GM12872 (cell line): ENCODE measurements around the gene CTBP1.

Experiments
- TF ChIP-seq, protein P1 (sequence below): IDR thresholded peaks from 3 replicates; pipeline ENCODE4 v1.5.1; 2011; ENCODE audit warnings: low read depth, mild to moderate bottlenecking, low read length, moderate library complexity; ENCODE audit not compliant: insufficient read depth

CTBP1 gene

DNA sequence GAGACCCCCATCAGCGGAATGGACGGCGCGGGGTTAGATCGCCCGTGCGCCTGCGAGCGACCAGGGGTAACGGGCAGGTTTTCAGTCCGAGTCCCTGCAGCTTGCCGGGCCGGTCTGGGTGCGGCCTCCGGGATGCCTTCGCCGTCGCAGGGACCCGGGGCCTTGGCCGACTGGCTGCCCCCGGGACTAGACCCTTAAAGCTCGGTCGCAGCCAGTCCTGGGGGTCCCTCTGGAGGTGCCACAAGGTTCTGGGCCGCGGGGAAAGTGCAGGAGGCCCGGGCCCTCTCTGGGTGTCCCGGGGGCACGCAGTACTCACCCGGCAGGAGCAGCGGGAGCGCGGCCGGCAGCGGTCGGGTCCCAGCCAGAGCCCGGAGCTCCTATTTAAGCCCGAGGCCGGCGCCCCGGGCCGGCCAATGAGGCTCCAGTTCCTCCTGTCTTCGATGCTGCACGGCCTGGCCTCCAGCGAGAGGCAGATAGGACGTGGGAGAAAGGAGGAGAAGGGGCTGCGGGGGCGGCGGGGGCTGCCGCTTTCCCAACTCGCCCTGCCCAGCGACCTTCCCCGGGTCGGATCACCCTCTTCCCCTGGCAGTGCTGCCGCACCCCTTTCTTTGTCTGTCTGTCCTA, 76.6 kb downstream of the CTBP1 start, which contains the start of gene SPON2:
TSS of gene SPON2 (minus strand) at position 356 of the 624 bp plus-strand sequence.
- TF ChIP-seq, protein P1, sequence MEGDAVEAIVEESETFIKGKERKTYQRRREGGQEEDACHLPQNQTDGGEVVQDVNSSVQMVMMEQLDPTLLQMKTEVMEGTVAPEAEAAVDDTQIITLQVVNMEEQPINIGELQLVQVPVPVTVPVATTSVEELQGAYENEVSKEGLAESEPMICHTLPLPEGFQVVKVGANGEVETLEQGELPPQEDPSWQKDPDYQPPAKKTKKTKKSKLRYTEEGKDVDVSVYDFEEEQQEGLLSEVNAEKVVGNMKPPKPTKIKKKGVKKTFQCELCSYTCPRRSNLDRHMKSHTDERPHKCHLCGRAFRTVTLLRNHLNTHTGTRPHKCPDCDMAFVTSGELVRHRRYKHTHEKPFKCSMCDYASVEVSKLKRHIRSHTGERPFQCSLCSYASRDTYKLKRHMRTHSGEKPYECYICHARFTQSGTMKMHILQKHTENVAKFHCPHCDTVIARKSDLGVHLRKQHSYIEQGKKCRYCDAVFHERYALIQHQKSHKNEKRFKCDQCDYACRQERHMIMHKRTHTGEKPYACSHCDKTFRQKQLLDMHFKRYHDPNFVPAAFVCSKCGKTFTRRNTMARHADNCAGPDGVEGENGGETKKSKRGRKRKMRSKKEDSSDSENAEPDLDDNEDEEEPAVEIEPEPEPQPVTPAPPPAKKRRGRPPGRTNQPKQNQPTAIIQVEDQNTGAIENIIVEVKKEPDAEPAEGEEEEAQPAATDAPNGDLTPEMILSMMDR: no peak

- TF ChIP-seq, protein P1: no peak
Observed at GRCh38 chr4:1171311-1172227, 77.4 kb downstream of the CTBP1 start.

- TF ChIP-seq, protein P1: no peak
Observed at GRCh38 chr4:1170976-1171310, 78.0 kb downstream of the CTBP1 start.

DNA sequence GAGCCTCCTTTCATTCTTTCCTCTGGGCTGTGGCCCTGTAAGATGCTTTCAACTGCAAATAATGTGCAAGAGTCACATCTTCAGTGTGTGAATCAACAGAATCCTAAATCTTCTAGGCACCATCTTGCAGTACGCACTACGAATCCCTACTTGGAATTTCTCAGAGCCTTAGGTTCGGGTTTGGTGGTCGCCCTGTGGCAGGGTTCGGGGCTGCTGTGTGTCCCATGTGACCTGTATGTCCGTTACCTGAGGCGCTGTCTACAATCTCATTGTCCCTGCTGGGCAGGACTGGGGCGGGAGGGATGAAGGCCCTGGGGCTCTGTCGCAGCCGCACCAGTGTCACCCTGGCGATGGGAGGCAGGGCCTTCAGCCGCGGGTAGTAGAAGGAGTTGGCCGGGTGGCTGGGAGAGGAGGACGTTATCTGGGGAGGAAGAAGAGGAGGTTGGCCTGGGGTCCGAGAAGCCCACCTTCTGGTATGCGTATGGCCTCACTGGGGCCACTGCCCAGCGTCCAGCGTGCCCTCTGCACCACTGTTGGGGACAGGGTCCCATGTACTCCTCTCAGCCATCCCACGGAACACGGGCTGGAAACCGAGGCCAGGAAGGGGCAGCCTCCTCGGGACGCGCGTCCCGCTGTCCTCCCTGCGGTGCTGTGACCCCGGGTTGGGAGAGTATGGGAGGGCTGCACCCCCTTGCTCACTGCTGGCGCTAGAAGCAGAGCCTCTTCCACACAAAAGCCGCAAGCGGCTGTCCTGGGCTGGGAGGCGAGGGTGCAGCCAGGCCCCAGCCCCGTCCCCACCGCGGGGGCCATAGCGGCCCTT, 78.6 kb downstream of the CTBP1 start:
- TF ChIP-seq, protein P1: no peak

GRCh38 chr4:1169691-1170096, 79.2 kb downstream of the CTBP1 start:
- TF ChIP-seq, protein P1: no peak

DNA sequence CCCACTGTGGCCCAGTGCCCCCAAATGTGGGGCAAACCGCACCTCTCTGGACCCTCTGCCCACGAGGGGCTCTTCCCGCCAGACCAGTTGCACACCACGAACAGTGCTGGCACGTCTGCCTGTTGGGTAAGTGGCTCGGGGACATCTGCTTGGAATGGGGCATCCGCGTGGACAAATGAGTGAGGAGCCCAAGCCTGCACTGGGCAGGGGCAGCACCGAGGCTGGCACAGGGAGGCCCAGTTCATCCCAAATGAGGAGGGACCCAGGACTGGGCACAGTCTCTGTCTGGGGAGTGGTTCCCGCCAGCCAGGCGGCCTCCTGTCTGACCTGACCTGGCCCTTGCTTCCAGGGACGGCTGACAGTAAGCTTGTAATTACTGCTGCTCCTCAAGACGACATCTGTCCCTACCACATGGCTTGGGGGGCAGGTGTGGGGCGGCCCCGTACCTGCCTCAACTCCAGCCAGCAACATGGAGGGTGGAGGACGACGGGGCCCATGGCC, 79.7 kb downstream of the CTBP1 start:
- TF ChIP-seq, protein P1: no peak
